ENCODE measurements around the gene PGBD5.

DNA sequence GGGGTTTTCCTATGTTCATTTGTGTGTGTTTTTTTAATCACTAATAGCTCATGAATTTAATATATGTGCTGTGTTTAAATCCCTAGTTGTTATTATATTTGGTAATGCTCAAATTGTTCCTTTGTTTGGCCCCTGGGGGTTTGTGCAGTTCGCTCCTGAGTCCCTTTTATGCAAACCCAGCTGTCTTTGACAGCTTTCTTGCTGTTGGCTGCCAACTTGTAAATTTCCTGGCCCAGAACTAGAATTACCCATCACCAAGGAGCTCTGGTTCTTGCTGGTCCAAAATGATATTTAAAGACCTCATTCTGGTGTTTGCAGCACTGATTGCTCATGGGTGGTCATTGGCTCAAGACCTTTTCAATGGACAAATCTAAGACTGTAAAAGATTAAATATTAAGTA, 39.6 kb upstream of the PGBD5 start:
- TF ChIP-seq, protein P1, sequence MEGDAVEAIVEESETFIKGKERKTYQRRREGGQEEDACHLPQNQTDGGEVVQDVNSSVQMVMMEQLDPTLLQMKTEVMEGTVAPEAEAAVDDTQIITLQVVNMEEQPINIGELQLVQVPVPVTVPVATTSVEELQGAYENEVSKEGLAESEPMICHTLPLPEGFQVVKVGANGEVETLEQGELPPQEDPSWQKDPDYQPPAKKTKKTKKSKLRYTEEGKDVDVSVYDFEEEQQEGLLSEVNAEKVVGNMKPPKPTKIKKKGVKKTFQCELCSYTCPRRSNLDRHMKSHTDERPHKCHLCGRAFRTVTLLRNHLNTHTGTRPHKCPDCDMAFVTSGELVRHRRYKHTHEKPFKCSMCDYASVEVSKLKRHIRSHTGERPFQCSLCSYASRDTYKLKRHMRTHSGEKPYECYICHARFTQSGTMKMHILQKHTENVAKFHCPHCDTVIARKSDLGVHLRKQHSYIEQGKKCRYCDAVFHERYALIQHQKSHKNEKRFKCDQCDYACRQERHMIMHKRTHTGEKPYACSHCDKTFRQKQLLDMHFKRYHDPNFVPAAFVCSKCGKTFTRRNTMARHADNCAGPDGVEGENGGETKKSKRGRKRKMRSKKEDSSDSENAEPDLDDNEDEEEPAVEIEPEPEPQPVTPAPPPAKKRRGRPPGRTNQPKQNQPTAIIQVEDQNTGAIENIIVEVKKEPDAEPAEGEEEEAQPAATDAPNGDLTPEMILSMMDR (IDR thresholded peaks at IDR 0.05; ENCODE audit: low read depth, low read length) = no peak
- no peak for TF ChIP-seq EZH2phosphoT487 (IDR thresholded peaks at IDR 0.05; ENCODE audit: low read depth)
